ENCODE results near the gene SFTPB.

SFTPB gene

DNA sequence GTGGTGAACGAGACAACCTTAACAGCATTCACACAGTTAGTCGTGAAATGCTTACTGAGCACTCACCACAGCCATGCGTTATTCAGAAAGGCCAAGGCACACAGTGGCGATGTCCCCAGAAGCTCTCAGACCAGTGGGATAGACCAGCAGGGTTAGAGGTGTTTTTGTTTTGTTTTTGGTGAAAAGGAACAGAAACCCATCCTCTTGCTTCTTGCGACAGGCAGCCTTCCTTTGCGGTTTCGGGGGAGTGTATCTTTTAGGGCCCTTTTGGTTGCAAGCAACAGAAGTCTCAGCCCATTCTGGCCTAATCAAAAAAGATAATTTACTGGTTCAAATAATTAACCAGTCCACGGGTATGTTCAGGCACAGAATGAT, 30.9 kb upstream of the SFTPB start:
- peaks cover 3% of the 10 kb centered on the region for H3K27me3 Mint-ChIP-seq (ENCODE audit: low read depth)
- H3K9me3 Mint-ChIP-seq, result no peaks in the 10 kb centered on the region
- no peaks in the 10 kb centered on the region for H3K36me3 Mint-ChIP-seq (ENCODE audit: low read depth)
- H3K4me3 Mint-ChIP-seq, result no peak overlapping the region
- TF ChIP-seq, protein P1, sequence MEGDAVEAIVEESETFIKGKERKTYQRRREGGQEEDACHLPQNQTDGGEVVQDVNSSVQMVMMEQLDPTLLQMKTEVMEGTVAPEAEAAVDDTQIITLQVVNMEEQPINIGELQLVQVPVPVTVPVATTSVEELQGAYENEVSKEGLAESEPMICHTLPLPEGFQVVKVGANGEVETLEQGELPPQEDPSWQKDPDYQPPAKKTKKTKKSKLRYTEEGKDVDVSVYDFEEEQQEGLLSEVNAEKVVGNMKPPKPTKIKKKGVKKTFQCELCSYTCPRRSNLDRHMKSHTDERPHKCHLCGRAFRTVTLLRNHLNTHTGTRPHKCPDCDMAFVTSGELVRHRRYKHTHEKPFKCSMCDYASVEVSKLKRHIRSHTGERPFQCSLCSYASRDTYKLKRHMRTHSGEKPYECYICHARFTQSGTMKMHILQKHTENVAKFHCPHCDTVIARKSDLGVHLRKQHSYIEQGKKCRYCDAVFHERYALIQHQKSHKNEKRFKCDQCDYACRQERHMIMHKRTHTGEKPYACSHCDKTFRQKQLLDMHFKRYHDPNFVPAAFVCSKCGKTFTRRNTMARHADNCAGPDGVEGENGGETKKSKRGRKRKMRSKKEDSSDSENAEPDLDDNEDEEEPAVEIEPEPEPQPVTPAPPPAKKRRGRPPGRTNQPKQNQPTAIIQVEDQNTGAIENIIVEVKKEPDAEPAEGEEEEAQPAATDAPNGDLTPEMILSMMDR (IDR thresholded peaks at IDR 0.05; ENCODE audit: unreplicated experiment in 3 of 3), result no peak
- no peak overlapping the region for H3K27ac Mint-ChIP-seq
- H3K4me1 Mint-ChIP-seq, result no peaks in the 10 kb centered on the region

DNA sequence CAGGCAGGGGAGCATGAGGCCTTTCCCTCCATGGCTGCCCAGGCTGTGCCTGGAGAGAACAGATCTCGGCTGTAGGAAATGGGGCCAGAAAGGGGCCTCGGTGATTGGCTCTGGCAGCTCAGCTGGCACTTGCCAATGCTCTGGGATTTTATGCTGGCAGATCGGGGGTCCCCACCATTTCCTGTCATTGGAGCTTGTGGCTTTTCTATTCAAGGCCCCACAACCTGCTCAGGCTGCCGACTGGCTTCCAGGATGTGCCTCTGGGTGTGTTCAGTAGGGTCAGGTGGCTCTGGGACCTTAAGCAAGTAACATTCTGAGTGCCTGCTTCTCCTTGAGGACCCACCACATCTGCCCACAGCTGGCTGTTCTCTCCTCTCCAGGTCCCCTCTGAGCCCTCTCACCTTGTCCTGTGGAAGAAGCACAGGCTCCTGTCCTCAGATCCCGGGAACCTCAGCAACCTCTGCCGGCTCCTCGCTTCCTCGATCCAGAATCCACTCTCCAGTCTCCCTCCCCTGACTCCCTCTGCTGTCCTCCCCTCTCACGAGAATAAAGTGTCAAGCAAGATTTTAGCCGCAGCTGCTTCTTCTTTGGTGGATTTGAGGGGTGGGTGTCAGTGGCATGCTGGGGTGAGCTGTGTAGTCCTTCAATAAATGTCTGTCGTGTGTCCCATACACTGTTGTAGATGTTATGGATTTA, 30.3 kb upstream of the SFTPB start:
- Mint-ChIP-seq H3K27ac (no peak overlapping the region), H3K4me3 (no peak overlapping the region), H3K27me3 (ENCODE audit: low read depth) (no peaks in the 10 kb centered on the region)

DNA sequence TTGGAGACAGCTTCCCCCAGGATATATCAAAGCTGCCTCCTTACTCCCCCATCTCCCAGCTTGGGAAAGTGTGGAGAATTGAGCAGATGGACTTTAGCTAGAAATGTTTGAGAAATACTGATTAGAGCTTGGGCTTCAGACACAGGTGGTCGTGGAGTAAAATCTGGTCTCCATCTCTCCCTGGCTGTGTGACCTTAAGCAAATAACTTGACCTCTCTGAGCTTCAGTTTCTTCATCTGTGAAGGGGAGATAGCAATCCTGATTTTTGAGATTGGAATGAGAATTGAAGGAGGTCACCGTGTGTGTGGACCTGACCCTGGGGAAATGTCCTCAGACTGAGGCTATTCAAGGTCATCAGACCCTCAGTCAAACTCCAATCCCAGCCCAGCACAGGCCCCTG, 29.7 kb upstream of the SFTPB start:
- no peaks in the 10 kb centered on the region for H3K9me3 Mint-ChIP-seq
- H3K36me3 Mint-ChIP-seq (ENCODE audit: low read depth), result no peaks in the 10 kb centered on the region
- H3K27me3 Mint-ChIP-seq (ENCODE audit: low read depth), result peaks cover 3% of the 10 kb centered on the region
- TF ChIP-seq, protein P1 (IDR thresholded peaks at IDR 0.05; ENCODE audit: unreplicated experiment in 3 of 3), result no peak
- no peak overlapping the region for H3K27ac Mint-ChIP-seq
- H3K4me1 Mint-ChIP-seq, result no peaks in the 10 kb centered on the region
- H3K4me3 Mint-ChIP-seq, result no peak overlapping the region

More for the DNA sequence above, 30.3 kb upstream of the SFTPB start:
- Mint-ChIP-seq H3K36me3 (ENCODE audit: low read depth) (no peaks in the 10 kb centered on the region), H3K9me3 (no peaks in the 10 kb centered on the region), H3K4me1 (no peaks in the 10 kb centered on the region)
- TF ChIP-seq, protein P1 (IDR thresholded peaks at IDR 0.05; ENCODE audit: unreplicated experiment in 3 of 3), result no peak

DNA sequence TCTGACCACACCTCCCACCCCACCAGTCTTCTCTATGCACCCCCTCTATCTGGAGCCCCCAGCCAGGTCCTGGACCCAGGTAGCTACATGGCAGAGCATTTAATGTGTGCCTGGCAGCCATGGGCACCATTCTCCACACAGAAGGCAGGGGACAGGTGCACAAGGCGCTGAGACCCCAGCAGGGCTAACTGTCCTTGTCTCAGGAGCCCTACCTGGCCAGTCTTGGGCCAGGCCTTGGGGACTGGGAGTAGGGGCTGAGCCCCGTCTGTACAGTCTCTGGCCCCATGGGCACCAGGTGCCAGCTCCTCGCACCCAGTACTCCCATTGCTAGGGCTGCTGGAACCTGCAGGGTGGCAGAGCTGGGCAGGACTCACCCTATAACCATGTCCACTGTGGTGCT, 29.1 kb upstream of the SFTPB start:
- Mint-ChIP-seq H3K27me3 (ENCODE audit: low read depth) (peaks cover 5% of the 10 kb centered on the region), H3K9me3 (no peaks in the 10 kb centered on the region), H3K36me3 (ENCODE audit: low read depth) (no peaks in the 10 kb centered on the region), H3K4me1 (no peaks in the 10 kb centered on the region), H3K27ac (no peak overlapping the region), H3K4me3 (no peak overlapping the region)
- TF ChIP-seq, protein P1 (IDR thresholded peaks at IDR 0.05; ENCODE audit: unreplicated experiment in 3 of 3), result no peak

DNA sequence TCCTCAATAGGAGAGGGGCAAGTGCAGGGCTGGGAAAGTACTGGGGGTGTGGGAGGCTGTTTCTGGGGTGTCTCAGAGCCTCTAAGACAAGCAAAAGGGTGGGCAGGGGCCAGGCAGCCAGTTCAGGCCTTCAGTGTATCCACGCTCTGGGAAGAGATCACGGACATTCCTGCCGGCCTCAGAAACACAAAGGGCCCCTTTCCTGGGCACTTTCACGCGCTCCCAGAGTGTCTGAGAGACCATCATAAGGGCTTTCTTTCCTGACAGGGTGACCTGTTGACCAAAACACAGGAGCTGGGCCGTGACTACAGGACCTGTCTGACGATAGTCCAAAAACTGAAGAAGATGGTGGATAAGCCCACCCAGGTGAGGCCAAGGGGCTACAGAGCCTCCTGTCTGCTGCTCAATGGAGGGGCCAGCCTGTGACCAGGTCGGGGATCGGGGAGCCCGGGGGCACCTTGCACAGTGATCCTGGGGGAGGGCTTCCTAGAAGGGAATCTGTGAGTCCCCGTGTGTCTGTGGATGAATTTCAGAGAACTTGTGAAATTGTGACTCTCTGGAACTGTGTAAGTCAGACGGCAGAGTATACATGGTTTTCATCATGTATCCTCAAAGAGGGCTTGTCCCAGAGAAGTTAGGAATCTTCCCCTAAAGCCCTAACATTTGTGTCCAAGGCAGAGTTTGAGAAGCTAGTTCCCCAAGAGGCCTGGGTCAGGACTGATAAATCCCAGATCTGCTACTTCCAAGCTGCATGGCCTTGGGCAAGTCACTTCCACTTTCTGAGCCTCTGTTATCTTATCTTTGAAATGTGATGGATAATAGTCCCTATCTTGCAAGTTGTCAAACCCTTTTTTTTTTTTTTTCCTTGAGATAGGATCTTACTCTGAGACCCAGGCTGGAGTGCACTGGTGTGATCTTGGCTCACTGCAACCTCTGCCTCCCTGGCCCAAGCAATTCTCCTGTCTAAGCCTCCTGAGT, 28.0 kb upstream of the SFTPB start:
- Mint-ChIP-seq H3K27ac (no peak overlapping the region), H3K4me1 (no peaks in the 10 kb centered on the region), H3K27me3 (ENCODE audit: low read depth) (peaks cover 5% of the 10 kb centered on the region), H3K9me3 (no peaks in the 10 kb centered on the region), H3K36me3 (ENCODE audit: low read depth) (no peaks in the 10 kb centered on the region), H3K4me3 (no peak overlapping the region)
- TF ChIP-seq, protein P1 (IDR thresholded peaks at IDR 0.05; ENCODE audit: unreplicated experiment in 3 of 3), result no peak

Measured in nephron (organoid).